Central memory CD8-positive, alpha-beta T cell (primary cell): ENCODE data around the gene C4orf50.
"Not testable (repeated sequence)": the region's sequence is repeated elsewhere in the genome, so short reads cannot be mapped to it uniquely, and the experiment has no call there.

ENCODE experiments used
- ATAC-seq: fragments of 150-1000 bp; cut with Tn5 transposase; replicated peaks from 2 replicates; pipeline ENCODE4 v1.10.0; 2022; ENCODE audit warnings: mild to moderate bottlenecking, moderate FRiP score, moderate number of reproducible peaks; ENCODE audit not compliant: poor library complexity, severe bottlenecking; ENCODE audit errors: extremely low read depth
- DNase-seq, 2 donors: peaks; one replicate each; pipeline ENCODE4 v3.0.0; 2021; ENCODE audit warnings: low spot score in 2 of 2
- H3K27ac Mint-ChIP-seq: one replicate; pipeline ENCODE4 v1.8.0; 2022; ENCODE audit warnings: low read depth, mild to moderate bottlenecking, moderate library complexity, mixed read lengths
- H3K27me3 Mint-ChIP-seq: one replicate; pipeline ENCODE4 v1.8.0; 2022; ENCODE audit warnings: mixed read lengths
- H3K36me3 Mint-ChIP-seq: one replicate; pipeline ENCODE4 v1.8.0; 2022; ENCODE audit warnings: mild to moderate bottlenecking, moderate library complexity, mixed read lengths; ENCODE audit not compliant: insufficient read depth
- H3K4me1 Mint-ChIP-seq: one replicate; pipeline ENCODE4 v1.8.0; 2022; ENCODE audit warnings: mixed read lengths
- H3K4me3 Mint-ChIP-seq: one replicate; pipeline ENCODE4 v1.8.0; 2022; ENCODE audit warnings: mild to moderate bottlenecking, moderate library complexity, mixed read lengths
- H3K9me3 Mint-ChIP-seq: one replicate; pipeline ENCODE4 v1.8.0; 2022; ENCODE audit warnings: mixed read lengths

The C4orf50 gene

GRCh38 chr4:5993346-5993745, 24.9 kb downstream of the C4orf50 start:
- not testable (repeated sequence) for H3K4me3 Mint-ChIP-seq, H3K27me3 Mint-ChIP-seq, H3K36me3 Mint-ChIP-seq, DNase-seq, H3K27ac Mint-ChIP-seq, H3K9me3 Mint-ChIP-seq, H3K4me1 Mint-ChIP-seq, ATAC-seq

- no peaks in the 10 kb centered on the region for H3K27me3 Mint-ChIP-seq
- no peak overlapping the region for H3K27ac Mint-ChIP-seq
- DNase-seq (no peak), ATAC-seq (no peak)
- H3K4me3 Mint-ChIP-seq: no peak overlapping the region
- H3K4me1 Mint-ChIP-seq: peaks cover 5% of the 10 kb centered on the region
- no peaks in the 10 kb centered on the region for H3K36me3 Mint-ChIP-seq
- H3K9me3 Mint-ChIP-seq: no peaks in the 10 kb centered on the region
These were observed 25.4 kb downstream of the C4orf50 start for GRCh38 chr4:5992828-5993321.

- Mint-ChIP-seq H3K27me3 (no peaks in the 10 kb centered on the region), H3K4me3 (no peak overlapping the region), H3K9me3 (no peaks in the 10 kb centered on the region), H3K4me1 (peaks cover 5% of the 10 kb centered on the region), H3K36me3 (no peaks in the 10 kb centered on the region), H3K27ac (no peak overlapping the region)
- ATAC-seq (no peak), DNase-seq (no peak)
These were observed 25.9 kb downstream of the C4orf50 start for GRCh38 chr4:5992171-5992827.

- DNase-seq: no peak
- Mint-ChIP-seq H3K9me3 (no peaks in the 10 kb centered on the region), H3K36me3 (no peaks in the 10 kb centered on the region), H3K4me1 (peaks cover 5% of the 10 kb centered on the region), H3K27ac (no peak overlapping the region), H3K4me3 (no peak overlapping the region), H3K27me3 (no peaks in the 10 kb centered on the region)
- ATAC-seq: no peak
These were observed 26.8 kb downstream of the C4orf50 start for GRCh38 chr4:5991405-5991804.

- H3K27me3 Mint-ChIP-seq: no peaks in the 10 kb centered on the region
- H3K9me3 Mint-ChIP-seq: no peaks in the 10 kb centered on the region
- DNase-seq (no peak), ATAC-seq (no peak)
- H3K4me1 Mint-ChIP-seq: no peaks in the 10 kb centered on the region
- H3K36me3 Mint-ChIP-seq: no peaks in the 10 kb centered on the region
- no peak overlapping the region for H3K4me3 Mint-ChIP-seq
- no peak overlapping the region for H3K27ac Mint-ChIP-seq
These were observed 27.6 kb downstream of the C4orf50 start for GRCh38 chr4:5990446-5991160.

GRCh38 chr4:5989236-5990225, 28.7 kb downstream of the C4orf50 start:
- no peak for DNase-seq
- H3K4me1 Mint-ChIP-seq: no peaks in the 10 kb centered on the region
- H3K4me3 Mint-ChIP-seq: no peak overlapping the region
- H3K27ac Mint-ChIP-seq: no peak overlapping the region
- peaks cover 8% of the 10 kb centered on the region for H3K9me3 Mint-ChIP-seq
- no peaks in the 10 kb centered on the region for H3K27me3 Mint-ChIP-seq
- ATAC-seq: no peak
- no peaks in the 10 kb centered on the region for H3K36me3 Mint-ChIP-seq

- peaks cover 19% of the 10 kb centered on the region for H3K9me3 Mint-ChIP-seq
- DNase-seq (no peak), ATAC-seq (no peak)
- no peaks in the 10 kb centered on the region for H3K4me1 Mint-ChIP-seq
- no peaks in the 10 kb centered on the region for H3K36me3 Mint-ChIP-seq
- H3K27me3 Mint-ChIP-seq: no peaks in the 10 kb centered on the region
- H3K4me3 Mint-ChIP-seq: no peak overlapping the region
- no peak overlapping the region for H3K27ac Mint-ChIP-seq
These were observed 30.0 kb downstream of the C4orf50 start for GRCh38 chr4:5988086-5988845.

GRCh38 chr4:5984843-5985242, 33.4 kb downstream of the C4orf50 start:
- no peak for DNase-seq
- Mint-ChIP-seq H3K36me3 (no peaks in the 10 kb centered on the region), H3K9me3 (peaks cover 19% of the 10 kb centered on the region), H3K27me3 (no peaks in the 10 kb centered on the region), H3K4me3 (no peak overlapping the region), H3K27ac (no peak overlapping the region), H3K4me1 (no peaks in the 10 kb centered on the region)
- ATAC-seq: no peak

GRCh38 chr4:5982156-5982973, 35.9 kb downstream of the C4orf50 start:
- Mint-ChIP-seq H3K27ac (no peak overlapping the region), H3K4me3 (no peak overlapping the region), H3K27me3 (no peaks in the 10 kb centered on the region), H3K36me3 (no peaks in the 10 kb centered on the region), H3K4me1 (no peaks in the 10 kb centered on the region), H3K9me3 (peaks cover 19% of the 10 kb centered on the region)
- ATAC-seq (no peak), DNase-seq (no peak)

- no peaks in the 10 kb centered on the region for H3K27me3 Mint-ChIP-seq
- H3K4me3 Mint-ChIP-seq: no peak overlapping the region
- no peaks in the 10 kb centered on the region for H3K4me1 Mint-ChIP-seq
- DNase-seq (no peak), ATAC-seq (no peak)
- no peak overlapping the region for H3K27ac Mint-ChIP-seq
- peaks cover 19% of the 10 kb centered on the region for H3K9me3 Mint-ChIP-seq
- H3K36me3 Mint-ChIP-seq: no peaks in the 10 kb centered on the region
These were observed 37.6 kb downstream of the C4orf50 start for GRCh38 chr4:5980436-5981155.

- Mint-ChIP-seq H3K4me1 (no peaks in the 10 kb centered on the region), H3K27me3 (no peaks in the 10 kb centered on the region), H3K36me3 (no peaks in the 10 kb centered on the region), H3K4me3 (no peak overlapping the region), H3K27ac (no peak overlapping the region), H3K9me3 (peaks cover 16% of the 10 kb centered on the region)
- ATAC-seq (no peak), DNase-seq (no peak)
These were observed 38.2 kb downstream of the C4orf50 start for GRCh38 chr4:5979981-5980380.
